ENCODE data around the gene PPP2R5C.

DNA sequence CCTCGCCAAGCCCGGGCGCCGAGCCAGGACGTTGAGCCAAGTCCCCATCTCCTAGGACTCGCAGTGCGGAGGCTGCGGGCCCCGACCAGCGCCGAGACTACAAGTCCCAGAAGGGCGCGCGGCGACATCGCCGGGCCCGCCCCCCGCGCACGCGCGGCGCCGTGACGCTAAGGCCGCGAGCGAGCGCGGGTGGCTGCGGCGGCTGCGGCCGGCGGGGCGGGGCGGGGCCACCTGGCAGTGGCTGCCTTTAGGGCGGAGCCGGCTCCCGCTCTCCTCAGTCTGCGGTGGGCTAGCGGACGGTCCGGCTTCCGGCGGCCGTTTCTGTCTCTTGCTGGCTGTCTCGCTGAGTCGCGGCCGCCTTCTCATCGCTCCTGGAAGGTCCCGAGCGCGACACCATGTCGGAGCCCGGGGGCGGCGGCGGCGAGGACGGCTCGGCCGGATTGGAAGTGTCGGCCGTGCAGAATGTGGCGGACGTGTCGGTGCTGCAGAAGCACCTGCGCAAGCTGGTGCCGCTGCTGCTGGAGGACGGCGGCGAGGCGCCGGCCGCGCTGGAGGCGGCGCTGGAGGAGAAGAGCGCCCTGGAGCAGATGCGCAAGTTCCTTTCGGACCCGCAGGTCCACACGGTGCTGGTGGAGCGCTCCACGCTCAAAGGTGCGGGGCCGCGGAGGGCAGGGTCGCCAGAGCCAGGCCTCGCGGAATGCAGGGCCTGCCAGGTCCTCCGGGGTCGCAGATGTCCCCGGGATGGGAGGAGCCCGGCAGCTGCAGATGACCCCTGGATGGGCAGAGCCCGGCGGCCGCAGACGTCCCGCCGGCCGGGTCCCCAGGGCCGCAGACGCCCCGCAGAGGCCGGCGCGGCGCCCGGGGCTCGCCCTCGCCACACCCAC is 203.0 kb downstream of the PPP2R5C start, which contains the start of gene DYNC1H1:
- TF ChIP-seq, protein P1, sequence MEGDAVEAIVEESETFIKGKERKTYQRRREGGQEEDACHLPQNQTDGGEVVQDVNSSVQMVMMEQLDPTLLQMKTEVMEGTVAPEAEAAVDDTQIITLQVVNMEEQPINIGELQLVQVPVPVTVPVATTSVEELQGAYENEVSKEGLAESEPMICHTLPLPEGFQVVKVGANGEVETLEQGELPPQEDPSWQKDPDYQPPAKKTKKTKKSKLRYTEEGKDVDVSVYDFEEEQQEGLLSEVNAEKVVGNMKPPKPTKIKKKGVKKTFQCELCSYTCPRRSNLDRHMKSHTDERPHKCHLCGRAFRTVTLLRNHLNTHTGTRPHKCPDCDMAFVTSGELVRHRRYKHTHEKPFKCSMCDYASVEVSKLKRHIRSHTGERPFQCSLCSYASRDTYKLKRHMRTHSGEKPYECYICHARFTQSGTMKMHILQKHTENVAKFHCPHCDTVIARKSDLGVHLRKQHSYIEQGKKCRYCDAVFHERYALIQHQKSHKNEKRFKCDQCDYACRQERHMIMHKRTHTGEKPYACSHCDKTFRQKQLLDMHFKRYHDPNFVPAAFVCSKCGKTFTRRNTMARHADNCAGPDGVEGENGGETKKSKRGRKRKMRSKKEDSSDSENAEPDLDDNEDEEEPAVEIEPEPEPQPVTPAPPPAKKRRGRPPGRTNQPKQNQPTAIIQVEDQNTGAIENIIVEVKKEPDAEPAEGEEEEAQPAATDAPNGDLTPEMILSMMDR (IDR thresholded peaks at IDR 0.05) = no peak
- no peak for TF ChIP-seq TCF7L2 (IDR thresholded peaks at IDR 0.05; ENCODE audit: low read depth, low read length)
